GM19395 (cell line): ENCODE results near the gene BICDL1.
A peak's percentile ranks its signal among the peaks of the same experiment; 100 is the strongest.
"Not testable (repeated sequence)": the region's sequence is repeated elsewhere in the genome, so short reads cannot be mapped to it uniquely, and the experiment has no call there.

Experiments used
- ATAC-seq: cut with Tn5 transposase; IDR thresholded peaks from one replicate; pipeline ENCODE4 v1.9.1; 2021; ENCODE audit warnings: mild to moderate bottlenecking, moderate library complexity; ENCODE audit not compliant: unreplicated experiment

The BICDL1 gene, protein sequence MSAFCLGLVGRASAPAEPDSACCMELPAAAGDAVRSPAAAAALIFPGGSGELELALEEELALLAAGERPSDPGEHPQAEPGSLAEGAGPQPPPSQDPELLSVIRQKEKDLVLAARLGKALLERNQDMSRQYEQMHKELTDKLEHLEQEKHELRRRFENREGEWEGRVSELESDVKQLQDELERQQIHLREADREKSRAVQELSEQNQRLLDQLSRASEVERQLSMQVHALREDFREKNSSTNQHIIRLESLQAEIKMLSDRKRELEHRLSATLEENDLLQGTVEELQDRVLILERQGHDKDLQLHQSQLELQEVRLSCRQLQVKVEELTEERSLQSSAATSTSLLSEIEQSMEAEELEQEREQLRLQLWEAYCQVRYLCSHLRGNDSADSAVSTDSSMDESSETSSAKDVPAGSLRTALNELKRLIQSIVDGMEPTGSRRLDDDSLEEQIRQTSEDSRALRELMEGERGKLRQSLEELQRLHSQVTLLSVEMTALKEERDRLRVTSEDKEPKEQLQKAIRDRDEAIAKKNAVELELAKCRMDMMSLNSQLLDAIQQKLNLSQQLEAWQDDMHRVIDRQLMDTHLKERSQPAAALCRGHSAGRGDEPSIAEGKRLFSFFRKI

GRCh38 chr12:119988472-119989360 is at the start of gene BICDL1:
TSS of gene BICDL1 (plus strand) at chr12:119989236. CDS start at chr12:119989869, 633 bp downstream.
- peak; percentile 82 for ATAC-seq

GRCh38 chr12:119940897-119941296 is 48.1 kb upstream of the BICDL1 start:
- no peak for ATAC-seq

- ATAC-seq = no peak
Observed at GRCh38 chr12:119942386-119942785, 46.6 kb upstream of the BICDL1 start.

- no peak for ATAC-seq
Observed at GRCh38 chr12:119946213-119946612, 42.8 kb upstream of the BICDL1 start.

- no peak for ATAC-seq
Observed at GRCh38 chr12:119949145-119949544, 39.9 kb upstream of the BICDL1 start.

DNA sequence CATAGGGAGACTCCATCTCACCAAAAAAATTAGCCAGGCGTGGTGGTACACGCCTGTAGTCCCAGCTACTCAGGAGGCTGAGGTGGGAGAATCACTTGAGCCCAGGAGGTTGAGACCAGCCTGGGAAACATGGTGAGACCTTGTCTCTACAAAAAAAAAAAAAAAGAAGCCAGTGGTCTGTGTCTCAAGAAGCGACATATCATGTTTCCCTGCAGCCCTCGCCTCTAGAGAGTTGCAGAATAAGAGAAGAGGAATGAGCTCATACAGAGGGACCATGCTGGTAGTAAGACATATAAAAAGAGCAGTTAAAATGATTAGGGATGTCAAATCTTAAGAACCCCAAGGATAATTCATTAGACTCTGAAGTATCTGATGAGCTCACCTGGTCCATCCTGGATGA is 39.4 kb upstream of the BICDL1 start:
- ATAC-seq = no peak

- no peak for ATAC-seq
Observed at GRCh38 chr12:119956047-119956446, 33.0 kb upstream of the BICDL1 start.

GRCh38 chr12:119957135-119957534 is 31.9 kb upstream of the BICDL1 start:
- no peak for ATAC-seq

GRCh38 chr12:119959435-119959834 is 29.6 kb upstream of the BICDL1 start:
- no peak for ATAC-seq

DNA sequence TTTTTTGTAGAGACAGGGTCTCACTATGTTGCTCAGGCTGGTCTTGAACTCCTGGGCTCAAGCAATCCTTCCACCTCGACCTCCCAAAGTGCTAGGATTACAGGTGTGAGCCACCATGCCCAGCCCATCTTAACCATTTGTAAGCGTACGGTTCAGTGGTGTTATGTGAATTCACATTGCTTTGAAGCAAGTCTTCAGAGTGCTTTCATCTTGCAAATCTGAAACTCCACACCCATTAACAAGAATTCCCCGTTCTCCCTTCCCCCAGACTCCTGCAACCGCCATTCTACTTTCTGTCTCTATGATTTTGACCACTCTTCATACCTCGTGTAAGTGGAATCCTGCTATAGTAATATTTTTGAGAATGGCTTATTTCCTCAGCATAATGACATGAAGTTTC is 24.9 kb upstream of the BICDL1 start:
- no peak for ATAC-seq

DNA sequence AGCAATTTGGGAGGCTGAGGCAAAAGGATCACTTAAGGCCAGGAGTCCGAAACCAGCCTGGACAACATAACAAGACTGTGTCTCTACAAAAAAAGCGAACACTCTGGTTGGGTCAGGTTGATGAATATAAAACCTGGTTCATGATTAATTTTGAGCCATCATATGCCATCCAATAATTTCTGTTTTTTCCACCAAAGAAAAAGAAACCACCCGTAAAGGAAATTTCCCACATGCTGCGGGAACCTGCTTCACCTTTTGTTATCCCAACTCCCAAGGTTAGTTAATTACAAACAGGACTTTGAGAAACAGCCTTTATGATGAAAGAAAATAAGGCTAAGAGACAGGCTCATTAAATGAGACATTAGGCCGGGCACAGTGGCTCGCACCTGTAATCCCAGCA is 24.1 kb upstream of the BICDL1 start:
- ATAC-seq = no peak

- no peak for ATAC-seq
Observed at GRCh38 chr12:119980242-119980641, 8.8 kb upstream of the BICDL1 start.

GRCh38 chr12:119980702-119981101 is 8.3 kb upstream of the BICDL1 start:
- ATAC-seq = not testable (repeated sequence)

- peak; percentile 41 for ATAC-seq
Observed at GRCh38 chr12:119989361-119989730, 310 bp downstream of the BICDL1 start.

- ATAC-seq = peak; percentile 24
Observed at GRCh38 chr12:119989731-119990381, 820 bp downstream of the BICDL1 start.

DNA sequence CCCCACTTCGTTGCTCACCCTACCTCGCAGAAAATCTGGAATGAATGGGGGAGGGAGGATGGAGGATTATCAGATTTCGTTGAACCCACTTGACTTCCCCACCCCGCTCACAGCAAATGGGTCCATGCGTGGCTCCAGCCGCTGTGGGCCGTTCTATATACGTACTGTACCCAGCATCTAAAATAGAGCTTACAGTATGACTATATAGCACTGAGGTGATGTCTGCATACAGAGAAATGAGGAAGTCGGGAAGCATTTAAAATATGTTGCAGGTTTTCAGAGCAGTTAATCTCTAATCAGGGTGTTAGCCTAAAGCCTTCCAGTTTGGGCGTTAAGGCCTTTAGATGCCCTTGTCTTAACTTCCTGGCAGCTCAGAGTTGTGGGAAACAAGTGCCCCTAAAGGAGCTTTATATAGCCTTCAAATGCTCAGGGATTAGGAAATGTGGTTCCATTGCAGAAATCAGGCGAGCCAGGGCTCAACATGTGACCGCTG is 1.4 kb downstream of the BICDL1 start:
- no peak for ATAC-seq

GRCh38 chr12:119992129-119992705 is 3.2 kb downstream of the BICDL1 start:
- ATAC-seq = no peak

- ATAC-seq = no peak
Observed at GRCh38 chr12:119994892-119995658, 6.0 kb downstream of the BICDL1 start.

- ATAC-seq = no peak
Observed at GRCh38 chr12:119996417-119996816, 7.4 kb downstream of the BICDL1 start.
